T-cell (primary cell): Measurements from ENCODE around the gene PSTPIP1. TPM values are rescaled to one million over a fixed set of nuclear protein-coding genes. Genes with fewer than 3 reads are reported as not detected.

Experiments used
- ATAC-seq, 4 experiments: fragments of 200-7000 bp in 3 of 4; fragments of 150-1000 bp in 1 of 4; cut with Tn5 transposase; replicated peaks in 1 of 4; 1 replicate in 3 of 4; 2 replicates in 1 of 4; pipeline ENCODE4 v1.10.0; 2021; ENCODE audit warnings: moderate library complexity in 3 of 4, mild to moderate bottlenecking in 2 of 4, moderate number of reproducible peaks in 1 of 4
- CTCF ChIA-PET, 2 donors: fragments of 300-600 bp; sonication (Branson Sonifier 250); formaldehyde crosslinking; loops; one replicate each; lab custom pipeline; 2022; ENCODE audit warnings: antibody characterized with exemption in 2 of 2; lab: Charles Lee
- POLR2A ChIA-PET, 2 donors: fragments of 300-600 bp; sonication (Branson Sonifier 250); formaldehyde crosslinking; loops; one replicate each; lab custom pipeline; 2022; ENCODE audit warnings: antibody characterized with exemption in 2 of 2; lab: Charles Lee
- DNase-seq, 35 experiments: peaks; one replicate each; pipeline versions ENCODE4 v3.0.0 to v3.0.0-alpha.2; 2013 to 2023
- H3K27ac ChIP-seq: one replicate; pipeline ENCODE4 v1.5.1; 2013; ENCODE audit warnings: low read length
- H3K27me3 ChIP-seq, 2 experiments: replicated peaks in 1 of 2; 1 replicate in 1 of 2; 2 replicates in 1 of 2; pipeline versions ENCODE4 v1.6.1 to v1.7.0; 2013; ENCODE audit warnings: low read length in 1 of 2, mixed read lengths in 1 of 2; ENCODE audit not compliant: control insufficient read depth in 2 of 2, insufficient read depth in 2 of 2; ENCODE audit errors: extremely low read depth in 1 of 2
- H3K36me3 ChIP-seq, 2 donors: 1 replicate in 1 of 2; 2 replicates in 1 of 2; pipeline versions ENCODE4 v1.6.1 to v1.7.0; 2013; ENCODE audit warnings: low read length in 1 of 2; ENCODE audit not compliant: control insufficient read depth in 2 of 2, insufficient read depth in 1 of 2; ENCODE audit errors: extremely low read depth in 1 of 2
- H3K4me1 ChIP-seq, 2 experiments: 1 replicate in 1 of 2; 2 replicates in 1 of 2; pipeline versions ENCODE4 v1.6.1 to v1.7.0; 2013; ENCODE audit warnings: low read length in 2 of 2, mixed read lengths in 1 of 2; ENCODE audit not compliant: insufficient read depth in 2 of 2, control insufficient read depth in 1 of 2; ENCODE audit errors: extremely low read depth in 1 of 2
- H3K4me3 ChIP-seq, 2 donors: 1 replicate in 1 of 2; 2 replicates in 1 of 2; pipeline versions ENCODE4 v1.5.1 to v1.7.0; 2013; ENCODE audit warnings: mild to moderate bottlenecking in 2 of 2, low read length in 1 of 2, moderate library complexity in 1 of 2; ENCODE audit not compliant: control insufficient read depth in 1 of 2; ENCODE audit errors: extremely low read depth in 1 of 2
- H3K9me3 ChIP-seq: 2 replicates; pipeline ENCODE4 v1.7.0; 2013
- H3K27ac Mint-ChIP-seq, 2 donors: one replicate each; pipeline ENCODE4 v1.8.0; 2020 to 2021; ENCODE audit warnings: mild to moderate bottlenecking in 2 of 2, mixed read lengths in 2 of 2
- H3K27me3 Mint-ChIP-seq, 2 donors: one replicate each; pipeline ENCODE4 v1.8.0; 2021 to 2022; ENCODE audit warnings: mixed read lengths in 2 of 2
- H3K36me3 Mint-ChIP-seq: one replicate; pipeline ENCODE4 v1.8.0; 2021; ENCODE audit warnings: mixed read lengths
- H3K4me1 Mint-ChIP-seq, 3 donors: one replicate each; pipeline ENCODE4 v1.8.0; 2020 to 2022; ENCODE audit warnings: mixed read lengths in 3 of 3, mild to moderate bottlenecking in 1 of 3
- H3K4me3 Mint-ChIP-seq, 3 donors: one replicate each; pipeline ENCODE4 v1.8.0; 2020 to 2022; ENCODE audit warnings: mild to moderate bottlenecking in 3 of 3, mixed read lengths in 3 of 3, moderate library complexity in 3 of 3
- H3K9me3 Mint-ChIP-seq, 3 donors: one replicate each; pipeline ENCODE4 v1.8.0; 2020 to 2022; ENCODE audit warnings: mixed read lengths in 3 of 3
- WGBS: methylation state at CpG from one replicate; pipeline ENCODE4 v1.1.5; 2013; ENCODE audit warnings: missing lambda C conversion rate; ENCODE audit not compliant: insufficient coverage; 5-methylcytosine and 5-hydroxymethylcytosine counted together
- total RNA-seq, 35 experiments: library from RNA in 6 of 35; stranded (reverse) in 6 of 35; fragments of 120-200 nt in 1 of 35; gene quantifications; one replicate each; pipeline versions ENCODE4 v1.2.1 to v1.2.4 and lab custom pipeline; 2013 to 2026

PSTPIP1 gene
- total RNA-seq, 5 donors from 2014 or later (not counting 1 experiment from before 2014, with no cell fraction given), result 110 to 231 (median 180) TPM

DNA sequence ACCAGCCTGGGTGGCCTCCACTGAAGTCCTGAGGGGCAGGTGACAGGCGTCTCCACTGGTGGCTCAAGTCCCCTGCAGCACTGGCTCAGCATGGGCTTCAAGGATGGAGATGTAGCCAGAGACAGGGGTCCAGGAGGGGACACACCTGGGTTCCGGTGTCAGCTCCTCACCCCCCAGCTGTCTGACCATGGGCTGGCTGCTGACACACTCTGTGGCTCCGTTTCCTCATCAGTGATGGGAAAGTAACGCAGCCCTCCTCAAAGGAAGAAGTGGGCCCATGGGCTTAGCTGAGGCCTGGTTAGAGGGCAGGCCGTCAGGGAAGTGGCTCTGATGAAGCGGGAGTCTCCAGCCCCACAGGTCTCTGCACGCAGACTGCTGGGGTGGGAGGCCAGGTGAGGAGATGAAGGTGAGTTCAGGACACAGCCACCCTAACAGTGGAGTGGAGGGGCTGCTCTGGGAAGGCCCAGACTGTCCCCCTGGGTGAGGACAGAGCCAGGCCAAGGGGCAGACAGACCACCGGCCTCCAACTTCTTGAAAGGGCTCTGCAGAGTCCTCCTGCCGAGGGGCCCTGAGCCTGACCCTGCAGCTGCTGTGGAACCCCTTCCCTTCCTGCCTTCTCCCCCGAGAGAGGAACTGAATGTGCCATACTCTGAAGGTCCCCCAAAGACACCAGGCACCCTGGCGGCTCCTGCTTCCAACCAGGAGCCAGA, 24.0 kb downstream of the PSTPIP1 start:
- ATAC-seq (no peak), DNase-seq (no peak)
- Histone ChIP-seq H3K9me3 (no peaks in the 10 kb centered on the region), H3K4me1 (peaks cover 46 to 100% of the 10 kb centered on the region in 2 experiments), H3K4me3 (peak overlapping the region in 1 of 2 donors; percentile 23), H3K36me3 (peaks cover 9 to 47% of the 10 kb centered on the region in 2 donors), H3K27me3 (no peaks in the 10 kb centered on the region), H3K27ac (peak overlapping the region; percentile 76)
- Mint-ChIP-seq H3K9me3 (no peaks in the 10 kb centered on the region), H3K4me1 (peaks cover 86 to 98% (median 96%) of the 10 kb centered on the region in 3 donors), H3K27me3 (no peaks in the 10 kb centered on the region), H3K27ac (peak overlapping the region; percentile 91 to 97), H3K4me3 (peak overlapping the region in 1 of 3 donors; percentile 33), H3K36me3 (peaks cover 13% of the 10 kb centered on the region)
- CTCF ChIA-PET, result interaction anchor here in 1 of 2 donors (0.6 kb wide), 1 partner anchor 12 kb away, joined by 3 read pairs; no protein-coding TSS in a partner anchor
- POLR2A ChIA-PET, result no interaction called here
- 87% methylated on average over 10 of the region's 11 CpGs for WGBS

GRCh38 chr15:77019521-77020331, 24.8 kb downstream of the PSTPIP1 start:
- Histone ChIP-seq H3K27ac (peak overlapping the region; percentile 76), H3K27me3 (no peaks in the 10 kb centered on the region), H3K4me3 (peak overlapping the region in 1 of 2 donors; percentile 23), H3K36me3 (peaks cover 9 to 47% of the 10 kb centered on the region in 2 donors), H3K9me3 (no peaks in the 10 kb centered on the region), H3K4me1 (peaks cover 43 to 98% of the 10 kb centered on the region in 2 experiments)
- H3K4me3 Mint-ChIP-seq, result peak overlapping the region in 1 of 3 donors; percentile 33
- H3K27ac Mint-ChIP-seq, result peak overlapping the region; percentile 91 to 97
- no peaks in the 10 kb centered on the region for H3K9me3 Mint-ChIP-seq
- ChIA-PET CTCF (interaction anchor here in 1 of 2 donors (0.7 kb wide), 1 partner anchor 46 kb away, joined by 3 read pairs; no protein-coding TSS in a partner anchor), POLR2A (no interaction called here)
- ATAC-seq (no peak), DNase-seq (peak in 1 of 35 experiments; percentile 41)
- no peaks in the 10 kb centered on the region for H3K27me3 Mint-ChIP-seq
- WGBS, result 77% methylated on average over 7 of the region's 12 CpGs
- H3K36me3 Mint-ChIP-seq, result peaks cover 16% of the 10 kb centered on the region
- H3K4me1 Mint-ChIP-seq, result peaks cover 80 to 94% (median 92%) of the 10 kb centered on the region in 3 donors

GRCh38 chr15:77020348-77021087, 25.6 kb downstream of the PSTPIP1 start:
- Histone ChIP-seq H3K4me1 (peaks cover 38 to 94% of the 10 kb centered on the region in 2 experiments), H3K9me3 (no peaks in the 10 kb centered on the region), H3K27ac (peak overlapping the region; percentile 76), H3K27me3 (no peaks in the 10 kb centered on the region), H3K36me3 (peaks cover 14 to 55% of the 10 kb centered on the region in 2 donors), H3K4me3 (no peak overlapping the region)
- peaks cover 12% of the 10 kb centered on the region for H3K36me3 Mint-ChIP-seq
- no peaks in the 10 kb centered on the region for H3K9me3 Mint-ChIP-seq
- ATAC-seq, result no peak
- ChIA-PET CTCF (interaction anchor here in 1 of 2 donors (0.7 kb wide), 1 partner anchor 47 kb away, joined by 3 read pairs; no protein-coding TSS in a partner anchor), POLR2A (interaction anchor here in 1 of 2 donors (0.6 kb wide), 1 partner anchor 1892 kb away, joined by 3 read pairs; no protein-coding TSS in a partner anchor)
- peaks cover 72 to 88% (median 84%) of the 10 kb centered on the region in 3 donors for H3K4me1 Mint-ChIP-seq
- H3K27ac Mint-ChIP-seq, result peak overlapping the region; percentile 91 to 97
- 67% methylated on average over 4 of the region's 6 CpGs for WGBS
- peak overlapping the region in 1 of 3 donors; percentile 69 for H3K4me3 Mint-ChIP-seq
- no peaks in the 10 kb centered on the region for H3K27me3 Mint-ChIP-seq
- no peak for DNase-seq

DNA sequence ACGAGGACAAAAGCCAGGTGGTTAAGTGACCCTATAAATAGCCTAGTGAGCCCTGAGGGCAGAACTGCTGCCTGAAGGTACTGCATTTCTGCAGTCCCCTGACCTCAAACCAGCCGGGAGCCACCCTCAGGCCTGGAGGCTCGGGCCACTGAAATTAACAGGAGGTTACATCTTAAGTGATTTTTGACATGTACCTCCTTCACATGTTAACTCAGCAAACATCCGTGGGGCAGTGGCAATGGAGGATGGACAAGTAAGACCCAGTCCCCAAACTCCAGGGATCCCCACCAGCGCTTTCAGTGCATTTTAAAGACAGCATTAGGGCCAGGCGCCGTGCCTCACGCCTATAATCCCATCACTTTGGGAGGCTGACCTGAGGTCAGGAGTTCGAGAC, 26.2 kb downstream of the PSTPIP1 start:
- ChIA-PET CTCF (interaction anchor here in 1 of 2 donors (1.4 kb wide), 1 partner anchor 26 kb away, joined by 6 read pairs; the partner anchor contains the start of gene PSTPIP1), POLR2A (interaction anchor here in 1 of 2 donors (0.6 kb wide), 1 partner anchor 1893 kb away, joined by 3 read pairs; no protein-coding TSS in a partner anchor)
- H3K36me3 Mint-ChIP-seq, result peaks cover 15% of the 10 kb centered on the region
- no peaks in the 10 kb centered on the region for H3K27me3 Mint-ChIP-seq
- H3K27ac ChIP-seq, result peak overlapping the region; percentile 76
- peaks cover 70 to 86% (median 80%) of the 10 kb centered on the region in 3 donors for H3K4me1 Mint-ChIP-seq
- H3K9me3 Mint-ChIP-seq, result no peaks in the 10 kb centered on the region
- H3K36me3 ChIP-seq, result peaks cover 16 to 60% of the 10 kb centered on the region in 2 donors
- 33% methylated on average over 1 of the region's 9 CpGs for WGBS
- no peaks in the 10 kb centered on the region for H3K27me3 ChIP-seq
- H3K4me1 ChIP-seq, result peaks cover 32 to 94% of the 10 kb centered on the region in 2 experiments
- ATAC-seq, result no peak
- H3K9me3 ChIP-seq, result no peaks in the 10 kb centered on the region
- H3K4me3 Mint-ChIP-seq, result peak overlapping the region in 1 of 3 donors; percentile 69
- peak overlapping the region; percentile 91 to 97 for H3K27ac Mint-ChIP-seq
- no peak overlapping the region for H3K4me3 ChIP-seq
- no peak for DNase-seq

GRCh38 chr15:77021803-77022381, 27.0 kb downstream of the PSTPIP1 start:
- Mint-ChIP-seq H3K9me3 (no peaks in the 10 kb centered on the region), H3K27me3 (no peaks in the 10 kb centered on the region), H3K4me3 (peak overlapping the region; percentile 15 to 69 (median 59)), H3K36me3 (peaks cover 17% of the 10 kb centered on the region), H3K27ac (peak overlapping the region; percentile 91 to 97), H3K4me1 (peaks cover 64 to 81% (median 74%) of the 10 kb centered on the region in 3 donors)
- Histone ChIP-seq H3K9me3 (no peaks in the 10 kb centered on the region), H3K4me1 (peaks cover 30 to 88% of the 10 kb centered on the region in 2 experiments), H3K27ac (peak overlapping the region; percentile 76), H3K36me3 (peaks cover 23 to 68% of the 10 kb centered on the region in 2 donors), H3K27me3 (no peaks in the 10 kb centered on the region), H3K4me3 (peak overlapping the region in 1 of 2 donors; percentile 17)
- DNase-seq, result peak in 28 of 35 experiments; percentile 24 to 78 (median 37)
- POLR2A ChIA-PET, result no interaction called here
- ATAC-seq, result peak; percentile 44 to 87 (median 70)
- CTCF ChIA-PET, result interaction anchor here (0.6 to 2.6 kb wide), 9 partner anchors 9 to 521 kb away, joined by 3 to 15 read pairs (median 5); partner anchors contain the start of gene PSTPIP1 (in 1 of the 2)
- 0% methylated on average over 5 of the region's 7 CpGs for WGBS
